VCaP (cell line): ENCODE measurements around the gene SHQ1.

Experiments used
- H3K27ac ChIP-seq: fragments of 450-650 bp; 2 replicates; pipeline ENCODE4 v1.5.1; 2017
- TF ChIP-seq, protein P1 (sequence below): fragments of 450-650 bp; conservative IDR thresholded peaks from 2 replicates; pipeline ENCODE4 v1.5.1; 2017; ENCODE audit warnings: mild to moderate bottlenecking, moderate library complexity

SHQ1 gene

GRCh38 chr3:72761410-72761809 is 86.8 kb downstream of the SHQ1 start:
- TF ChIP-seq, protein P1, sequence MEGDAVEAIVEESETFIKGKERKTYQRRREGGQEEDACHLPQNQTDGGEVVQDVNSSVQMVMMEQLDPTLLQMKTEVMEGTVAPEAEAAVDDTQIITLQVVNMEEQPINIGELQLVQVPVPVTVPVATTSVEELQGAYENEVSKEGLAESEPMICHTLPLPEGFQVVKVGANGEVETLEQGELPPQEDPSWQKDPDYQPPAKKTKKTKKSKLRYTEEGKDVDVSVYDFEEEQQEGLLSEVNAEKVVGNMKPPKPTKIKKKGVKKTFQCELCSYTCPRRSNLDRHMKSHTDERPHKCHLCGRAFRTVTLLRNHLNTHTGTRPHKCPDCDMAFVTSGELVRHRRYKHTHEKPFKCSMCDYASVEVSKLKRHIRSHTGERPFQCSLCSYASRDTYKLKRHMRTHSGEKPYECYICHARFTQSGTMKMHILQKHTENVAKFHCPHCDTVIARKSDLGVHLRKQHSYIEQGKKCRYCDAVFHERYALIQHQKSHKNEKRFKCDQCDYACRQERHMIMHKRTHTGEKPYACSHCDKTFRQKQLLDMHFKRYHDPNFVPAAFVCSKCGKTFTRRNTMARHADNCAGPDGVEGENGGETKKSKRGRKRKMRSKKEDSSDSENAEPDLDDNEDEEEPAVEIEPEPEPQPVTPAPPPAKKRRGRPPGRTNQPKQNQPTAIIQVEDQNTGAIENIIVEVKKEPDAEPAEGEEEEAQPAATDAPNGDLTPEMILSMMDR, result no peak
- no peak overlapping the region for H3K27ac ChIP-seq

- no peak overlapping the region for H3K27ac ChIP-seq
- TF ChIP-seq, protein P1, result no peak
Observed at GRCh38 chr3:72760225-72760624, 88.0 kb downstream of the SHQ1 start.

- H3K27ac ChIP-seq, result no peak overlapping the region
Observed at GRCh38 chr3:72756900-72757299, 91.3 kb downstream of the SHQ1 start.

DNA sequence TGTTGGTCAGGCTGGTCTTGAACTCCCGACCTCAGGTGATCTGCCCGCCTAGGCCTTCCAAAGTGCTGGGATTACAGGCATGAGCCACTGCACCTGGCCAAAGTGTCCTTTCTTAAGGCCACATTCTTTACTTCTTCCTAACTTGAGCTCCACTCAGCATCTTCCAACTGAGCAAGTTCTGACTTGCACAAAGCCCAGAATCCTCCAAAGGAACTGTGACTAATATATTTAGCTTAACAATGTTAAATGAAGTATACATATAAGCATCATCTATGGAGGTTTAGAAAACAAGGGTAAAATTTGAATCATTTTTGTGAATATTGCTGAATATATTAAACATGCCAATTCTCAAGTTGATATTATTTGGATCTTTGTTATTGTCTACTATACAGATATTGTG is 93.7 kb downstream of the SHQ1 start:
- TF ChIP-seq, protein P1, result no peak
- H3K27ac ChIP-seq, result peak overlapping the region; percentile 42; the same call in 1 of the 2 replicates

More at GRCh38 chr3:72756900-72757299, 91.3 kb downstream of the SHQ1 start:
- TF ChIP-seq, protein P1, result no peak

DNA sequence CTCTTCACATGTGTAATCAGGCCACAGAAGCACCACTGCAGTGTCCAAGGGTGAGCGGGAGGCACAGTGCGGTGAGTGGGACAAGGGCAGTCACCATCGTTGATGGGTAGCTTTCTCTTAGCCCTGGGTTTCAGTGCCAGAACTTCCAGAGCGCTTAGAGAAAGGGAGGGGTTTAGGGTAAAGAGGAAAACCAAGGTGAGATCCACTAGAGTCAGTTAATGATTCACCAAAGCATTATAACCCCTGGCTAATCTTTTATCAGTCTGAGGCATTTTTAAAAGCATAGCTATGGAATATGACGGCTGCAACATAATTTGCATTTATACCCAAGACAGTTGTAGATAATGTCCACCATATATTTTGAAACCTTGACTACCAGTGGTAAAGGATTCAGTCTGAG is 94.8 kb downstream of the SHQ1 start:
- H3K27ac ChIP-seq, result peak overlapping the region; percentile 42; the same call in 1 of the 2 replicates
- TF ChIP-seq, protein P1, result no peak

DNA sequence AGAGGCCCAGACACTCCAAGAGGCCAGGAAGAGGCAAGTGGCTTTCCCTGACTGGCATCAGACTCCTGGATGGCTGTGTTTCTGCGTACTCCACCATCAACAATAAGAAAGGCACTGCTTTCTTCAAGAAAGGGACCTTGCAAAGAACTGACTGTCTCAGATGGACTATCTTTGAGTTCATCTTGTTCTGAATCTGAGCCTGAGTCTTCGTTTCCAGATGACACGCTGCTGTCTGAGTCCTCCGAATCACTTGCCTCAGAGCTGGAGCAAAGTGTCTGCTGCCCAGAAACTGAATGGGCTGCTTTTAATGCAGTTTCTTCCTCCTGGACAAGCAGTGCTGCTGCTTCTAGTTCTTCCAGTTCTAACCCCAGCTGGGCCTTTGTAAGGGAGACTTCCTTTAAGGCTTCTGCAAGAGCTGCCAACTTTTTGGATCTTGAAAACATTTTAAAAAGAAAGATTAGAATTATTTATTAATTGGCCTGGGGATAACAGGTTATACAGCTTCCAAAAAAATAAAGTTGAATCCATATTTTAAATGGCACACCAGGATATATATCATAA is 97.8 kb downstream of the SHQ1 start:
- H3K27ac ChIP-seq, result peak overlapping the region; percentile 100
- TF ChIP-seq, protein P1, result no peak

- TF ChIP-seq, protein P1, result no peak
- peak overlapping the region; percentile 100 for H3K27ac ChIP-seq
Observed at GRCh38 chr3:72748659-72749058, 99.6 kb downstream of the SHQ1 start.
